Heart left ventricle (tissue), 16 donors: Measurements from ENCODE around the gene UVSSA. TPM values are rescaled to one million over a fixed set of nuclear protein-coding genes. Genes with fewer than 3 reads are reported as not detected.

ENCODE experiments used
- ATAC-seq, 4 donors: fragments of 200-7000 bp; cut with Tn5 transposase; one replicate each; pipeline ENCODE4 v1.9.1; 2020 to 2022; ENCODE audit warnings: moderate library complexity in 4 of 4, mild to moderate bottlenecking in 3 of 4, moderate number of reproducible peaks in 1 of 4
- DNase-seq, 5 donors: peaks; one replicate each; pipeline ENCODE4 v3.0.0-alpha.2; 2020
- H3K27ac ChIP-seq, 12 donors: fragments of 200-600 bp; sonication (generic) in 4 of 12; one replicate each; pipeline versions ENCODE4 v1.5.0 to v1.8.0; 2016 to 2022; ENCODE audit warnings: mild to moderate bottlenecking in 2 of 12
- H3K27me3 ChIP-seq, 9 donors: fragments of 200-600 bp; sonication (generic) in 2 of 9; one replicate each; pipeline versions ENCODE4 v1.5.1 to v1.8.0; 2016 to 2022; ENCODE audit warnings: mild to moderate bottlenecking in 3 of 9
- H3K36me3 ChIP-seq, 9 donors: fragments of 200-600 bp; sonication (generic) in 2 of 9; one replicate each; pipeline versions ENCODE4 v1.5.0 to v1.8.0; 2018 to 2022; ENCODE audit warnings: mild to moderate bottlenecking in 2 of 9
- H3K4me1 ChIP-seq, 12 donors: fragments of 200-600 bp; sonication (generic) in 4 of 12; one replicate each; pipeline versions ENCODE4 v1.5.0 to v1.8.0; 2016 to 2022; ENCODE audit warnings: mild to moderate bottlenecking in 3 of 12
- H3K4me3 ChIP-seq, 12 donors: fragments of 200-600 bp; sonication (generic) in 4 of 12; one replicate each; pipeline versions ENCODE4 v1.5.0 to v1.8.0; 2017 to 2022; ENCODE audit warnings: mild to moderate bottlenecking in 9 of 12, moderate library complexity in 4 of 12
- H3K9me3 ChIP-seq, 12 donors: fragments of 200-600 bp; sonication (generic) in 4 of 12; one replicate each; pipeline versions ENCODE4 v1.5.0 to v1.8.0; 2016 to 2022; ENCODE audit warnings: mild to moderate bottlenecking in 1 of 12
- POLR2A ChIP-seq, 2 donors: fragments of 450-650 bp; IDR thresholded peaks; one replicate each; pipeline ENCODE4 v1.6.1; 2017; ENCODE audit warnings: antibody characterized with exemption in 2 of 2, mild to moderate bottlenecking in 2 of 2, moderate library complexity in 2 of 2
- WGBS, 4 donors: extraction: QIAGEN DNeasy Blood & Tissue Kit in 2 of 4; methylation state at CpG; one replicate each; pipeline versions ENCODE4 v1.1.5 to v1.1.7; 2013 to 2018; 5-methylcytosine and 5-hydroxymethylcytosine counted together
- intact Hi-C, 10 donors: fragments of 100-400 bp; cut with DNase I; formaldehyde crosslinking; loops; one replicate each; pipeline versions ENCODE4 v1.11.1 to v1.14.2; 2022
- polyA plus RNA-seq, 2 donors: library from polyadenylated mRNA; stranded (reverse); fragments of 200-250 nt; gene quantifications; one replicate each; pipeline ENCODE4 v1.2.3, GENCODE V29; 2013
- total RNA-seq, 9 donors: library from RNA; depleted of rRNA in 2 of 9; stranded (reverse); fragments of >200 nt in 2 of 9; fragmentation: NEBNext Ultra II Directional in 3 of 9; extraction: Animal tissue kit (Norgen Biotek cat#: 25700) in 3 of 9; gene quantifications; one replicate each; pipeline versions ENCODE4 v1.1.0 to v1.2.4, GENCODE V29; 2016 to 2023
- TF ChIP-seq, protein P1 (sequence below), 12 donors: fragments of 200-600 bp; sonication (generic) in 4 of 12; IDR thresholded peaks; one replicate each; pipeline versions ENCODE4 v1.5.0 to v1.8.0; 2018 to 2022; ENCODE audit warnings: antibody characterized with exemption in 12 of 12, mild to moderate bottlenecking in 5 of 12
- donor health status: ischemic (EF 13 %, LVEDD 7.1; RV severe dilation, severe dysfunction).
- donor health status: healthy with polysubstance abuse.
- donor health status: DM: no; HTN: yes; CAD: no.
- donor health status: DM: no; HTN: no; CAD: no.
- donor health status: ischemic (EF 25% LVEDD 6.9; RV normal size, moderate dysfunction).
- donor health status: ischemic (EF 25% LVEDD 5.7; RV mildly dilated, moderate dysfunction).
- donor health status: healthy.
- donor health status: DM: yes; HTN: yes; CAD: no.
- donor health status: ischemic (EF 35%, LVEDD 5.7; RV mildly dilated, moderate dysfunction).
- donor health status: nonischemic (EF 11% LVEDD 7.7; RV severe dilation, severe dysfunction).
- donor health status: DM: yes; HTN: yes; CAD: no.
- donor health status: PGD.
- donor health status: ischemic (EF 29% LVEDD 5.4; RV normal size, mild dysfunction).
- donor health status: nonischemic (EF 23%, LVEDD 6.1; RV moderate dilation, normal function).

The UVSSA gene
- total and polyA plus RNA-seq, 11 donors, result 4.7 to 14.2 (median 6.7) TPM

DNA sequence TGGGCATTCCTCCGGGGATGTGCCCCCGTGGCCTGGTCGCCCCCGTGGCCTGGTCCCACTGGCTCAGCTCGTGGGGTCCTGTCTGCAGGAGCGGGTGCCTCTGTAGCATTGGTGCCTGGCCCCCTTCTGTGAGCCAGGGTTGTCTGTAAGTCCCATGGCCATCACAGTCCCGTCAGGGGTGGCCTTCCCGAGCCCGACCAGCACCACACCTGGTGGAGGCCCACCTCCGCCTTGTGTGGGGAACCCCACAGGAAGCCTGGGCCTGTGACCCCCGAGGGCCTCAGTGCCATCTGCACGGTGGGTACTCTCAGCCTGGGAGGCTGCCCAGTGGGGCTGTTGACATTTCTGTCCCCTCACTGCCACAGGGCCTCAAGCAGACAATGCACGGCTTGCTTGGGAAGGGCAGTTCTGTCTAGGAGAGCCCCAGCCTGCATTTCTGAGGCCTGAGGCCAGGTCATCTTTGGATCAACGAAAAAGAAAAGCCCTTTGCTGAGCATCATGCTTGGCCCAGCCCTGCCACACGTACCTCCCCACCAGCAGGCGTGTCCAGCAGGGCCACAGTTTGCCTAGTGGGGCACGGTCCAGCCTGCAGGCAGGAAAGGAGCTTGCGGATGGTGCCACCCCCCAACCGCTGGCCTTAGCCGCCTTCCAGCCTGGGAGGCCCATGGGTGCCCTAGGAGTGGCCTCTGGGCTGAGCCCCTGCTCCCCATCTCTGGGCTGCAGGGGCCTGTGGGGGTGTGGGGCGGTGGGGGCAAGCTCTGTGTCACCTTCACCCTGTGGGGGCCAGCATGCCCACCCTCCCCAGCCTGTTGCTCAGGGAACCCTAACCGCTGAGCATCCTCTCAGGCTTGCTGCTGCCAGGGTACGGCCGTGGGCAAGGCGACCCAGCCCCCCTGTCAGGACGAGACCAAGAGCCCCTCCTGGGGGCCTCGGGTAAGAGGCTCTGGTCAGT lies 36.0 kb downstream of the UVSSA start:
- intact Hi-C loops, result no loop called here
- WGBS, 4 donors, result 90 to 95% (median 92%) methylated on average over 18 to 27 of the region's 27 CpGs
- Histone ChIP-seq H3K36me3 (peaks cover 0 to 51% (median 24%) of the 10 kb centered on the region in 9 donors), H3K27ac (no peak overlapping the region), H3K9me3 (peaks cover 0 to 6% (median 0%) of the 10 kb centered on the region in 12 donors), H3K4me3 (no peak overlapping the region), H3K27me3 (no peaks in the 10 kb centered on the region), H3K4me1 (no peaks in the 10 kb centered on the region)
- ATAC-seq (no peak), DNase-seq (peak in 3 of 5 donors; percentile 13 to 56 (median 18))
- TF ChIP-seq, protein P1, sequence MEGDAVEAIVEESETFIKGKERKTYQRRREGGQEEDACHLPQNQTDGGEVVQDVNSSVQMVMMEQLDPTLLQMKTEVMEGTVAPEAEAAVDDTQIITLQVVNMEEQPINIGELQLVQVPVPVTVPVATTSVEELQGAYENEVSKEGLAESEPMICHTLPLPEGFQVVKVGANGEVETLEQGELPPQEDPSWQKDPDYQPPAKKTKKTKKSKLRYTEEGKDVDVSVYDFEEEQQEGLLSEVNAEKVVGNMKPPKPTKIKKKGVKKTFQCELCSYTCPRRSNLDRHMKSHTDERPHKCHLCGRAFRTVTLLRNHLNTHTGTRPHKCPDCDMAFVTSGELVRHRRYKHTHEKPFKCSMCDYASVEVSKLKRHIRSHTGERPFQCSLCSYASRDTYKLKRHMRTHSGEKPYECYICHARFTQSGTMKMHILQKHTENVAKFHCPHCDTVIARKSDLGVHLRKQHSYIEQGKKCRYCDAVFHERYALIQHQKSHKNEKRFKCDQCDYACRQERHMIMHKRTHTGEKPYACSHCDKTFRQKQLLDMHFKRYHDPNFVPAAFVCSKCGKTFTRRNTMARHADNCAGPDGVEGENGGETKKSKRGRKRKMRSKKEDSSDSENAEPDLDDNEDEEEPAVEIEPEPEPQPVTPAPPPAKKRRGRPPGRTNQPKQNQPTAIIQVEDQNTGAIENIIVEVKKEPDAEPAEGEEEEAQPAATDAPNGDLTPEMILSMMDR (IDR thresholded peaks at IDR 0.05), result no peak
- no peak for TF ChIP-seq POLR2A (IDR thresholded peaks at IDR 0.05)

DNA sequence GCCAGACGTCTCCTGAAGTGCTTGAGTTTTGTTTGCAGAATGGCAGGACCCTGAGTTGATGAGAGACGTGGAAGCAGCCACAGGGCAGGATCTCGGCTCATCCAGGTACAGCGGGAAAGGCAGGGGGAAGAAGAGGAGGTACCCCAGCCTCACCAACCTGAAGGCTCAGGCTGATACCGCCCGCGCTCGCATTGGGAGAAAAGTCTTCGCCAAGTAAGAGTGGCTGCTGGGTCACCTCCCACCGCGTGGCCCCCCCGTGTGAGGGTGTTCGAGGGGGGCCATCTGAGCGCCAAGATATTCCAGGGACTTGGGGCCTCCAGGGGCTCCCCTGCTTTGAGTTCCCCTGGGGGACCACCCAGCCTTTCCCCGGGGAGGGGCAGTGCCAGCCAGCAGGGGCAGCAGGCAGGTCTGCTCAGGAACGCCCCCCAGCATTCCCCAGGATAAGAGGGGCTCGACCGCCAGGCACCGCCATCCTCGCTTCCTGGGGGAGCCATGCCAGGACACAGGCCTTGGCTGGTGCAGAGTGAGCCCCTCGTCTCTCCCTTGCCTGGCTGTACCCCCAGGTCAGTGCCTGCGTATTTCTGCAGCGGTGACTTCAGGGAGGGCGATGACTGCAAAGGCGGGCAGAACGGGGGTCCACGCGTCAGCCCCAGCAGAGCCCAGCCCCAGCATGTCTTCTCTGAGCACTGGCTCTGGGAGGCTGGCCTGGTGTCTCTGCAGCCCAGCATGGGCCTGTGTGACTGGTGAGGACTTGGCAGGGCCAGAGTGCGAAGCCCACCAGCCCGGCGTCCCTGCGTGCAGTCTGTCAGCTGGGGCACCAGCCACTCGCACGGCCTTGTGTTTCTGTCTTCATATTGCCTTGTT lies 37.0 kb downstream of the UVSSA start:
- Histone ChIP-seq H3K9me3 (peaks cover 0 to 15% (median 8%) of the 10 kb centered on the region in 12 donors), H3K4me3 (no peak overlapping the region), H3K4me1 (no peaks in the 10 kb centered on the region), H3K27ac (no peak overlapping the region), H3K27me3 (no peaks in the 10 kb centered on the region), H3K36me3 (peaks cover 0 to 52% (median 24%) of the 10 kb centered on the region in 9 donors)
- ATAC-seq (no peak), DNase-seq (peak in 3 of 5 donors; percentile 15 to 57 (median 24))
- TF ChIP-seq POLR2A (IDR thresholded peaks at IDR 0.05), result no peak
- TF ChIP-seq, protein P1 (IDR thresholded peaks at IDR 0.05), result no peak
- 90 to 96% (median 92%) methylated on average over 20 to 34 of the region's 34 CpGs for WGBS, 4 donors
- intact Hi-C loops, result no loop called here

DNA sequence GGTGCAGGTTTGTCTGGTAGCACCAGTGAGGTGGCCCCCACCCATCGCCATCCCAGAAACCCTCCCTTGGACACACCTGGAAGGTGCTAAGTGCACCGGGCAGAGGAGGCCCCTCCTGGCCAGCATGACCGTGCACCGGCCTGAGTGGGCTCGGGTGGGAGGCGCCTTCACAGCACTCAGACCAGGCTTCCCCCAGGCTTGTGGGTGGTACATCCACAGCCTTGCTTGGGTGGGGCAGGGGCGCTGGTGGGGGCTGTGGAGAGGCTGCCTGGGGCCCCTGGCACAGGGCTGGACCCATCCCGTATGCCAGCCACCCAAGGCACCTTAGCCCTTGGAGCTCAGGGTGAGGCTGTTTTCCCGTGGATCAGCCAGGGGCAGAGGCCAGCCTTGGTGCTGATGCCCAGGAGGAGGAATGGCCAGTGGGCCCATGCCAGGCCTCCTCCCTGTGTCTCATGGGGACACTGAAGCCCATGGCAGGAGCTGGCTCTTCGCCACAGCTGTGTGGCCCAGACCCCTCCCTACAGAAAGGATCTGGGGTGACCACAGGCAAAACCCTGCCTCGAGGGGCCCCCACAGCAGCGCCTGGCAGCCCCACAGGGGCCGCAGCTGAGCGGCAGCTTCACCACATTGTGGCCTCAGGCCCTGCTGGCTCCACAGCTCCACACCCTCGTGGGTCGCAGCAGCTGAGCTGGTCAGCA lies 37.8 kb downstream of the UVSSA start:
- DNase-seq, result peak in 3 of 5 donors; percentile 22 to 50 (median 23)
- TF ChIP-seq, protein P1 (IDR thresholded peaks at IDR 0.05), result no peak
- TF ChIP-seq POLR2A (IDR thresholded peaks at IDR 0.05), result no peak
- Histone ChIP-seq H3K9me3 (peaks cover 0 to 20% (median 10%) of the 10 kb centered on the region in 12 donors), H3K4me1 (no peaks in the 10 kb centered on the region), H3K4me3 (no peak overlapping the region), H3K36me3 (peaks cover 0 to 52% (median 24%) of the 10 kb centered on the region in 9 donors), H3K27me3 (no peaks in the 10 kb centered on the region), H3K27ac (no peak overlapping the region)
- ATAC-seq, result no peak
- intact Hi-C loops, result no loop called here
- WGBS, 4 donors, result 93 to 96% (median 96%) methylated on average over 9 to 16 of the region's 16 CpGs
